ENCODE results near the gene TENM3.

The TENM3 gene

GRCh38 chr4:182297659-182298058 lies 54.5 kb downstream of the TENM3 start:
- ChIA-PET CTCF (no interaction called here), POLR2A (no interaction called here)
- H3K27ac ChIP-seq (ENCODE audit: extremely low read depth, low read depth, low read length): no peak overlapping the region
- no peaks in the 10 kb centered on the region for H3K9me3 ChIP-seq (ENCODE audit: control insufficient read depth, insufficient read depth, low read depth, low read length)
- no peaks in the 10 kb centered on the region for H3K36me3 ChIP-seq (ENCODE audit: control insufficient read depth in 2 of 2, insufficient read depth in 1 of 2, low read length in 2 of 2)
- TF ChIP-seq ZNF18 (tag by site-specific recombination; IDR thresholded peaks at IDR 0.05): no peak
- no peak for TF ChIP-seq SP3 (tag by site-specific recombination; IDR thresholded peaks at IDR 0.05)
- TF ChIP-seq ZNF404 (tag by site-specific recombination; IDR thresholded peaks at IDR 0.05): no peak
- no peak for TF ChIP-seq ZNF223 (tag by site-specific recombination; IDR thresholded peaks at IDR 0.05)
- no peak for TF ChIP-seq ZFHX2 (tag by site-specific recombination; conservative IDR thresholded peaks at IDR 0.05)
- no peak for TF ChIP-seq ZNF664 (tag by site-specific recombination; IDR thresholded peaks at IDR 0.05)
- no peak for TF ChIP-seq ZBTB17 (tag by site-specific recombination; IDR thresholded peaks at IDR 0.05)
- no peak for TF ChIP-seq ZNF530 (tag by site-specific recombination; IDR thresholded peaks at IDR 0.05; ENCODE audit: low read depth)
- no peak for TF ChIP-seq KLF10 (tag by site-specific recombination; IDR thresholded peaks at IDR 0.05)
- no peak for TF ChIP-seq ZIC2 (tag by site-specific recombination; IDR thresholded peaks at IDR 0.05)
- TF ChIP-seq ZNF174 (tag by site-specific recombination; IDR thresholded peaks at IDR 0.05): no peak
- TF ChIP-seq ZBTB49 (tag by site-specific recombination; IDR thresholded peaks at IDR 0.05; ENCODE audit: low read depth): no peak
- TF ChIP-seq REST (tag by site-specific recombination; IDR thresholded peaks at IDR 0.05): no peak
- TF ChIP-seq ZNF473 (tag by site-specific recombination; IDR thresholded peaks at IDR 0.05): no peak
- no peak for TF ChIP-seq ZNF302 (tag by site-specific recombination; IDR thresholded peaks at IDR 0.05; ENCODE audit: low read depth)
- no peak for TF ChIP-seq ZNF138 (tag by site-specific recombination; IDR thresholded peaks at IDR 0.05; ENCODE audit: borderline replicate concordance)
- TF ChIP-seq HIC1 (tag by site-specific recombination; IDR thresholded peaks at IDR 0.05): no peak
- no peak for TF ChIP-seq ZNF37A (tag by site-specific recombination; IDR thresholded peaks at IDR 0.05)
- no peak overlapping the region for H3K4me3 ChIP-seq (ENCODE audit: low read depth, low read length)
- H3K4me1 ChIP-seq (ENCODE audit: control insufficient read depth, insufficient read depth, low read length): no peaks in the 10 kb centered on the region
